Keratinocyte (primary cell): ENCODE measurements around the gene AFF4. TPM values are rescaled to one million over a fixed set of nuclear protein-coding genes. Genes with fewer than 3 reads are reported as not detected.
"Not testable (repeated sequence)": the region's sequence is repeated elsewhere in the genome, so short reads cannot be mapped to it uniquely, and the experiment has no call there.

ENCODE experiments used
- DNase-seq: peaks from one replicate; pipeline ENCODE4 v3.0.0-alpha.2; 2011; ENCODE audit warnings: low read depth, missing footprints, low spot score
- FAIRE-seq: peaks from 2 replicates; lab custom pipeline; 2011; peaks lifted over from hg19 to GRCh38; lab: Jason Lieb, UNC
- H2AFZ ChIP-seq: 2 replicates; pipeline ENCODE4 v1.6.0; 2012; ENCODE audit warnings: low read length, control low read depth, inconsistent platforms; ENCODE audit not compliant: control insufficient read depth
- H3K27ac ChIP-seq: 2 replicates; pipeline ENCODE4 v1.5.1; 2011; ENCODE audit warnings: low read length; ENCODE audit not compliant: control insufficient read depth, insufficient read depth
- H3K27me3 ChIP-seq: 3 replicates; pipeline ENCODE4 v1.6.0; 2011; ENCODE audit warnings: low read length; ENCODE audit not compliant: control insufficient read depth, insufficient read depth; ENCODE audit errors: extremely low read depth
- H3K36me3 ChIP-seq, 2 experiments: 2 replicates in 1 of 2; 3 replicates in 1 of 2; pipeline ENCODE4 v1.5.1; 2011; ENCODE audit warnings: low read length in 2 of 2, mild to moderate bottlenecking in 1 of 2; ENCODE audit not compliant: control insufficient read depth in 2 of 2, insufficient read depth in 2 of 2; ENCODE audit errors: extremely low read depth in 1 of 2
- H3K4me1 ChIP-seq: 3 replicates; pipeline ENCODE4 v1.5.1; 2011; ENCODE audit warnings: low read length; ENCODE audit not compliant: control insufficient read depth, insufficient read depth; ENCODE audit errors: extremely low read depth
- H3K4me2 ChIP-seq: 3 replicates; pipeline ENCODE4 v1.6.0; 2011; ENCODE audit warnings: low read depth, low read length; ENCODE audit not compliant: control insufficient read depth, insufficient read depth; ENCODE audit errors: extremely low read depth
- H3K4me3 ChIP-seq, 3 experiments: fragments of 200-600 bp in 1 of 3; sonication (generic) in 1 of 3; 2 replicates in 2 of 3; 3 replicates in 1 of 3; pipeline ENCODE4 v1.5.1; 2011 to 2016; ENCODE audit warnings: low read length in 3 of 3, mild to moderate bottlenecking in 3 of 3, control low read depth in 2 of 3, inconsistent platforms in 1 of 3, low read depth in 1 of 3, mixed read lengths in 1 of 3, mixed run types in 1 of 3, moderate library complexity in 1 of 3; ENCODE audit not compliant: control insufficient read depth in 2 of 3, insufficient read depth in 2 of 3; ENCODE audit errors: extremely low read depth in 1 of 3
- H3K79me2 ChIP-seq: 2 replicates; pipeline ENCODE4 v1.6.0; 2012; ENCODE audit warnings: low read length; ENCODE audit not compliant: control insufficient read depth, insufficient read depth
- H3K9ac ChIP-seq: 3 replicates; pipeline ENCODE4 v1.6.0; 2011; ENCODE audit warnings: low read length; ENCODE audit not compliant: control insufficient read depth, insufficient read depth; ENCODE audit errors: extremely low read depth
- H3K9me1 ChIP-seq: 3 replicates; pipeline ENCODE4 v1.6.0; 2011; ENCODE audit warnings: low read length; ENCODE audit not compliant: control insufficient read depth, insufficient read depth; ENCODE audit errors: extremely low read depth
- H3K9me3 ChIP-seq: 2 replicates; pipeline ENCODE4 v1.5.1; 2012; ENCODE audit warnings: low read depth, low read length; ENCODE audit not compliant: control insufficient read depth
- H4K20me1 ChIP-seq: 3 replicates; pipeline ENCODE4 v1.6.0; 2011; ENCODE audit warnings: low read length; ENCODE audit not compliant: control insufficient read depth, insufficient read depth; ENCODE audit errors: extremely low read depth
- CTCF ChIP-seq, 3 experiments: IDR thresholded peaks in 1 of 3; conservative IDR thresholded peaks in 1 of 3; optimal IDR thresholded peaks in 1 of 3; 2 replicates in 2 of 3; 3 replicates in 1 of 3; pipeline versions ENCODE3 to v1.5.1; 2011; ENCODE audit warnings: low read length in 3 of 3, mild to moderate bottlenecking in 3 of 3, moderate library complexity in 2 of 3, control low read depth in 1 of 3, inconsistent platforms in 1 of 3; ENCODE audit not compliant: insufficient read depth in 2 of 3; ENCODE audit errors: extremely low read depth in 1 of 3
- EZH2 ChIP-seq: IDR thresholded peaks from one replicate; pipeline ENCODE4 v1.6.1; 2012; ENCODE audit warnings: inconsistent platforms, mild to moderate bottlenecking, low read length, moderate library complexity
- dilution Hi-C: fragments of 300-500 bp; cut with MboI; formaldehyde crosslinking; loops from one replicate; pipeline ENCODE4 v1.7.0; 2020; ENCODE audit warnings: low sequenced_read_pairs; ENCODE audit not compliant: extremely low pct_ligation_motif_present
- polyA minus RNA-seq, 3 experiments: library from RNA; depleted of rRNA, polyadenylated mRNA; stranded (reverse); fragments of >200 nt; gene quantifications; 1 replicate in 1 of 3; 2 replicates in 1 of 3; 3 replicates in 1 of 3; pipeline ENCODE4 v1.2.3, GENCODE V29; 2011
- polyA plus RNA-seq, 5 experiments: library from polyadenylated mRNA; depleted of rRNA in 3 of 5; stranded (reverse) in 3 of 5; stranded (forward) in 1 of 5; unstranded in 1 of 5; fragments of >200 nt; gene quantifications; 1 replicate in 1 of 5; 2 replicates in 3 of 5; 3 replicates in 1 of 5; pipeline versions ENCODE4 v1.2.1 to v1.2.3, GENCODE V29; 2011 to 2012; ENCODE audit warnings: missing spikeins in 2 of 5, low read depth in 1 of 5, low replicate concordance in 1 of 5

The AFF4 gene
- polyA plus RNA-seq, result 44.9 to 66.9 TPM (median 51.3 TPM) in 3 replicates
- 67.0 TPM for polyA plus RNA-seq (2011; ENCODE audit: low read depth)
- polyA plus RNA-seq (2011; cell fraction: cytosol; rRNA removed), result 28.8 and 56.8 TPM in 2 replicates
- 86.1 and 90.9 TPM in 2 replicates for polyA plus RNA-seq (2011; cell fraction: nucleus; rRNA removed)
- 30.7 and 36.8 TPM in 2 replicates for polyA plus RNA-seq (2012; ENCODE audit: low replicate concordance)
- polyA minus RNA-seq, result 85.0 to 170 TPM (median 103 TPM) in 3 replicates
- polyA minus RNA-seq (2011; cell fraction: cytosol; rRNA and poly(A)+ RNA removed), result 54.7 TPM
- 84.5 and 176 TPM in 2 replicates for polyA minus RNA-seq (2011; cell fraction: nucleus; rRNA and poly(A)+ RNA removed)

GRCh38 chr5:132963171-132964104 is at the start of gene AFF4:
TSS of gene AFF4 (minus strand) at chr5:132963634. CDS start at chr5:132937189, 26,445 bp downstream.
- no peak for TF ChIP-seq EZH2
- no peak for TF ChIP-seq CTCF (optimal IDR thresholded peaks at IDR 0.05 in 1 of 3, IDR thresholded peaks at IDR 0.05 in 1 of 3, conservative IDR thresholded peaks at IDR 0.05 in 1 of 3; ENCODE audit: extremely low read depth in 1 of 3, insufficient read depth in 2 of 3, low read length in 3 of 3)
- peaks cover 11% of the 10 kb centered on the region for H3K4me1 ChIP-seq
- no peak for DNase-seq
- dilution Hi-C loops, result no loop called here
- H3K4me2 ChIP-seq, result peak within 1 kb of the TSS; percentile 85
- no peak for FAIRE-seq
- H4K20me1 ChIP-seq, result peaks cover 5% of the 10 kb centered on the region
- H3K27ac ChIP-seq, result peak within 1 kb of the TSS; percentile 98
- peak within 1 kb of the TSS; percentile 62 to 96 (median 92) for H3K4me3 ChIP-seq
- H3K9me3 ChIP-seq, result no peaks in the 10 kb centered on the region
- peaks cover 44% of the 10 kb centered on the region for H3K79me2 ChIP-seq
- H3K27me3 ChIP-seq, result no peaks in the 10 kb centered on the region
- H2AFZ ChIP-seq, result peak within 1 kb of the TSS; percentile 72
- H3K9me1 ChIP-seq, result peaks cover 2% of the 10 kb centered on the region
- H3K36me3 ChIP-seq, result no peaks in the 10 kb centered on the region
- H3K9ac ChIP-seq, result peak within 1 kb of the TSS; percentile 97

- H3K36me3 ChIP-seq, H3K4me1 ChIP-seq, H3K79me2 ChIP-seq, H2AFZ ChIP-seq, H3K9ac ChIP-seq, H3K9me3 ChIP-seq, H3K27me3 ChIP-seq, DNase-seq, H3K27ac ChIP-seq, H3K9me1 ChIP-seq, H3K4me2 ChIP-seq, H4K20me1 ChIP-seq, dilution Hi-C loops, H3K4me3 ChIP-seq, FAIRE-seq: not testable (repeated sequence)
These were observed 45.0 kb upstream of the AFF4 start for GRCh38 chr5:133008455-133008854.
